MM.1S (cell line): ENCODE results near the gene CLDN4.

Experiments used
- EZH2 ChIP-seq: fragments of 300-600 bp; sonication (generic); optimal IDR thresholded peaks from 2 replicates; pipeline ENCODE3; 2017; ENCODE audit warnings: low read depth, mild to moderate bottlenecking, antibody characterized with exemption, low read length, mixed read lengths
- EZH2phosphoT487 ChIP-seq: fragments of 300-600 bp; sonication (generic); IDR thresholded peaks from 2 replicates; pipeline ENCODE4 v1.6.1; 2018; ENCODE audit warnings: antibody characterized with exemption, low read length
- TF ChIP-seq, protein P1 (sequence below): fragments of 300-600 bp; sonication (generic); IDR thresholded peaks from 2 replicates; pipeline ENCODE4 v1.5.1; 2016; ENCODE audit warnings: antibody characterized with exemption, low read length, mixed read lengths

DNA sequence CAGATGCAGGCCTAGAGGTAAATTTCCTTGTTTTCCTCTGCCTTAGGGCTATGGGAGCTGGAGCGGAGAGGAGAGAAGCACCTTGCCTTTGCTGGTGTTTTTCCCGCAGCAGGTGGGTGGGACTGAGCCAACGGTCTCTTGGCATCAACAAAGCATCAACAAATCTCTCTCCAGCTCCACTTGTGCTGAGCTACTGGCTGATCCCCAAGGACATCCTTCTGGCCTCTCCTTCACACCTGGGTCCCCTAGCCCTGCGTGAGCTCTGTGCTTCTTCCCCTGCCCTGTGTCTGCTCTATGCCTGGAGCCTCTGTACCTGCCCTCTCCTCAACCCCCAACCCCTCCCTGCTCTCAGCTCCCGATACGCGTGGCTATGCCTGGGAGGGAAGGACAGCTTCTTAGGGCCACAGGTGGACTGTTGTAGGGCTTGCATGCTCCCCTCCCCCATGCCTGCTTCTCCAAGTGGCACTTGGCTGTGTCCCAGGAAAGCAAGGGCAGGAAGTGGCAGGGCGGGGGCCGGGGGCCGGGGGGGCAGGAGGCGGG lies 3.2 kb upstream of the CLDN4 start:
- TF ChIP-seq EZH2 (no peak), EZH2phosphoT487 (no peak)
- TF ChIP-seq, protein P1, sequence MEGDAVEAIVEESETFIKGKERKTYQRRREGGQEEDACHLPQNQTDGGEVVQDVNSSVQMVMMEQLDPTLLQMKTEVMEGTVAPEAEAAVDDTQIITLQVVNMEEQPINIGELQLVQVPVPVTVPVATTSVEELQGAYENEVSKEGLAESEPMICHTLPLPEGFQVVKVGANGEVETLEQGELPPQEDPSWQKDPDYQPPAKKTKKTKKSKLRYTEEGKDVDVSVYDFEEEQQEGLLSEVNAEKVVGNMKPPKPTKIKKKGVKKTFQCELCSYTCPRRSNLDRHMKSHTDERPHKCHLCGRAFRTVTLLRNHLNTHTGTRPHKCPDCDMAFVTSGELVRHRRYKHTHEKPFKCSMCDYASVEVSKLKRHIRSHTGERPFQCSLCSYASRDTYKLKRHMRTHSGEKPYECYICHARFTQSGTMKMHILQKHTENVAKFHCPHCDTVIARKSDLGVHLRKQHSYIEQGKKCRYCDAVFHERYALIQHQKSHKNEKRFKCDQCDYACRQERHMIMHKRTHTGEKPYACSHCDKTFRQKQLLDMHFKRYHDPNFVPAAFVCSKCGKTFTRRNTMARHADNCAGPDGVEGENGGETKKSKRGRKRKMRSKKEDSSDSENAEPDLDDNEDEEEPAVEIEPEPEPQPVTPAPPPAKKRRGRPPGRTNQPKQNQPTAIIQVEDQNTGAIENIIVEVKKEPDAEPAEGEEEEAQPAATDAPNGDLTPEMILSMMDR, result no peak
